GM12873 (cell line): Measurements from ENCODE around the gene PTPRC.

Experiments
- TF ChIP-seq, protein P1 (sequence below): IDR thresholded peaks from 2 replicates; pipeline ENCODE4 v1.5.1; 2012; ENCODE audit warnings: low read depth, mild to moderate bottlenecking, moderate library complexity, low read length, control low read depth; ENCODE audit not compliant: insufficient read depth; ENCODE audit errors: missing control alignments

The PTPRC gene

DNA sequence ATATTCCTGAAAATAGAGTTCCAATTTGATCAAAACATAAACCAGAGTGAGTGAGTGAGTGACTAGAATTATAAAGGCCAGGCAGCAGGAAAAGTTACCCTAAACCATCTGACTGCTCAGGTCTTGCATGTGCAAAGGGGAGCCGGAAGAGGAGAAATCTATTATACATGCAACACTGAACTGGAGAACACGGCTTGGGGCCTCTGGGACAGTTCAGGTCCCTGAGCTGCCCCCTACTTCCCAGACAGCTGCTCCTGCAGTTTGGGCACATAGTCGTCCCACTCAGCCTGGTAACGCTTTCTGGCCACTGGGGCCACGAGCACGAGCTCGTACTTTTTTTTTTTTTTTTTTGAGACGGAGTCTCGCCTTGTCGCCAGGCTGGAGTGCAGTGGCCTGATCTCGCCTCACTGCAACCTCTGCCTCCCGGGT, 40.1 kb downstream of the PTPRC start:
- TF ChIP-seq, protein P1, sequence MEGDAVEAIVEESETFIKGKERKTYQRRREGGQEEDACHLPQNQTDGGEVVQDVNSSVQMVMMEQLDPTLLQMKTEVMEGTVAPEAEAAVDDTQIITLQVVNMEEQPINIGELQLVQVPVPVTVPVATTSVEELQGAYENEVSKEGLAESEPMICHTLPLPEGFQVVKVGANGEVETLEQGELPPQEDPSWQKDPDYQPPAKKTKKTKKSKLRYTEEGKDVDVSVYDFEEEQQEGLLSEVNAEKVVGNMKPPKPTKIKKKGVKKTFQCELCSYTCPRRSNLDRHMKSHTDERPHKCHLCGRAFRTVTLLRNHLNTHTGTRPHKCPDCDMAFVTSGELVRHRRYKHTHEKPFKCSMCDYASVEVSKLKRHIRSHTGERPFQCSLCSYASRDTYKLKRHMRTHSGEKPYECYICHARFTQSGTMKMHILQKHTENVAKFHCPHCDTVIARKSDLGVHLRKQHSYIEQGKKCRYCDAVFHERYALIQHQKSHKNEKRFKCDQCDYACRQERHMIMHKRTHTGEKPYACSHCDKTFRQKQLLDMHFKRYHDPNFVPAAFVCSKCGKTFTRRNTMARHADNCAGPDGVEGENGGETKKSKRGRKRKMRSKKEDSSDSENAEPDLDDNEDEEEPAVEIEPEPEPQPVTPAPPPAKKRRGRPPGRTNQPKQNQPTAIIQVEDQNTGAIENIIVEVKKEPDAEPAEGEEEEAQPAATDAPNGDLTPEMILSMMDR, result no peak

DNA sequence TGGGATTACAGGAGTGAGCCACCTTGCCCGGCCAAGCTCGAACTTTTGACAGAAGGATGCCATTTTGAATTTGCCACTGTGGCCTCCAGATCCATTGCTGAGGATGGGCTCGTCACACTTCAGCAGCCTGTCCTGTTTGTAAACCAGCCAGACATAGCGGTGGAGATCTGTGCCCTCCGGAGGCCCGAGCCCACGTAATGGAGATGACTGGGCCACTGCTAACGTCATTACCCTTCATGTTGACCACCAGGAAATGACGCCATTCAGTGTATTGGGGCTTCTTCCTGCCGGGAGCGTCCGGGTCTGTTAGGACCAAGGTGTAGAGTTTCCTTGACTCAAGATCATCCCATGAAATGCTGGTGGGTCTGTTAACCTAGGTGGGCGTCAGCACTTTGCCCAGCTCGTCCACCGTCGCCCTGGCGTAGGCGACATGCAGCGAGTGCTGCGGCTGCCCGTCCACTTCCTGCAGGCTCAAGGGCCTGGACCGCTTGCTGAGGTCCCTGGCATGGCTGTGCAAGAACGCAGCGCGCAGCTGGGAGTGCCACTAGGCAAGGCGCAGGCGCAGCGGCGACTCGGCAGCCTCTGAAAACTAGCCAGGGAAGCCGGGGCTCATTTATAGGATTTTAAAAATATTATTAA, 40.8 kb downstream of the PTPRC start:
- TF ChIP-seq, protein P1, result no peak

DNA sequence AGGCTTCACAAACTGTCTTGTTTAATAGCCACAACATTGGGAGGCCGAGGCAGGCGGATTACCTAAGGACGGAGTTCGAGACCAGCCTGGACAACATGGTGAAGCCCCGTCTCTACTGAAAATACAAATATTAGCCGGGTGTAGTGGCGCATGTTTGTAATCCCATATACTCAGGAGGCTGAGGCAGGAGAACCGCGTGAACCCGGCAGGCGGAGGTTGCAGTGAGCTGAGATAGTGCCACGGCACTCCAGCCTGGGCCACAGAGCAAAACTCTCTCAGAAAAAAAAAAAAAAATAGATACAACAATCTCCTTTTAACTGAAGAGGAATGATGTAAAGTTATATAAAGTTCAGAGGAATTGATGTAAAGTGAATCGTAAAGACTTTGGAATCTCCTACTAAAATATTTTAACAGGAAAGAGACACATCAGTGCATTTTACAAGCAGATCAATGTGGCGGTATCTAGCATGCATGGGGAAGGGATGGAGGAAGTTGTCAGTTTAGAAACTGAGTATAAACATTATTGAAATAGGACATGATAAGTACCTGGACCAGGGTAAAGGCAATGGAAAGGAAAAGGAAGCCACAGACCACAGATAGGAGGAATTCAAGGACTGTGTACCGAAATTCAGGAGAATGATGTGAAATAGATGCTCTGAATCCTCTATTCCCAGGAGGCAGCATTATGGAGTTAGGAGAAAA, 41.5 kb downstream of the PTPRC start:
- TF ChIP-seq, protein P1, result no peak

DNA sequence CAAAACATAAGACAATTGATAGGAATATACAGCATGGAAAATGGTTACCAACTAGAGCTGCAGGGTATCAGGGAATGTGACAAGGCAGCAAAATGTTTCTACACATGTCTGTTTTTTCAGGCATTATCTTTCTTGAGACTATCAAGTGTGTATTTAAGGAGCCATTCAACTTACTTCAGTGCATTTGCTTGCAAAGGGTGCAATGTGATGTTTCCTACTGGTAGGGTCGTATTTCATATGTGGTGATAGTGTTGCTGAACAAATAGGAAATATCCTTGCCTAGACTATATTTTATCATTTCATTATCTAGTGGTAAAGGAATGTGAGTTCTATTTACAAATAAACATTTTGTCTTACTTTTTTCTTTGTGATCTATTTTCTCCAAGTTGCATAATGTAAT, 42.4 kb downstream of the PTPRC start:
- TF ChIP-seq, protein P1, result no peak

DNA sequence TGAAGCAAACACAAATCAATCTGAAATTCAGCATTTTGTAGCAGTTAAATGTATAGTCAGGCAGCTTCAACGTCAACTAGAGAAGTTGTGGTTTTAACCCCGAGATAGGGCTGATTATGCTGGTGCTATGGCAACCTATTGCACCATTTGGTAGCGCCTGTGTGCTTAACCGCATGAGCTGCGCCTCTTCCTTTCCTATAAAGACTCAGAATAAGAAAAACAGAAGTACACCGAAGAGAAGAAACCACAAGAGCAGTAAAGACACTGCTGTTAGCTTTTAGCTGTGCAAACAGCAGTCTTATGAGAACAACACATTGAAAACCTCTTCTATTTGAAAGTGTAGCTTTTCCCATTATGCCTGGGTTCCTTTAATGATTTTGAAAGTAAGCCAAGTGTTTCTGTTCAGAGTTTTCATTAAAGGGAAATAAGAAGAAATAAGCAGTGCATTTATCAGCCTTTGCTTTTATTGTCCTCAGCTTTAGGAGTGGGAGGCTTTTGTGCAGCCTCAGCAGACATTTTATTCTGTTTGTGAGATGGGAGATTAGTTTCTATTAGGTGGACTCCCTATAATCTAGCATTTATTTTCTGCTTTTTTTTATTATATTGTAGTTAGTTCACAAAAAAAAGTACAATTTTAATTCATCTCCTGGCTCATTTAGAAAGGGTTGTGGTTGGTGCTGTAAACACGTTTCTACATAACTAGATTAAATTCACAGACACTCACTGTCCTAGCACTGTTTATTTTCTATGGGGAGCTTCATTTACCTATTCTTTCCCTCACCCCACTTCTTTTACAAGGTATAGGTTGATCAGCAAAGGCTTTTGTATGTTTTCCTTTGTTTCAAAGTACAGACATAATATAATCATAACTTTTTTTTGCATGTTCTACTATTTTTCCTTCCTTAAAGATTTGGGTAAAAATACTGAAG, 43.3 kb downstream of the PTPRC start:
- TF ChIP-seq, protein P1, result no peak

DNA sequence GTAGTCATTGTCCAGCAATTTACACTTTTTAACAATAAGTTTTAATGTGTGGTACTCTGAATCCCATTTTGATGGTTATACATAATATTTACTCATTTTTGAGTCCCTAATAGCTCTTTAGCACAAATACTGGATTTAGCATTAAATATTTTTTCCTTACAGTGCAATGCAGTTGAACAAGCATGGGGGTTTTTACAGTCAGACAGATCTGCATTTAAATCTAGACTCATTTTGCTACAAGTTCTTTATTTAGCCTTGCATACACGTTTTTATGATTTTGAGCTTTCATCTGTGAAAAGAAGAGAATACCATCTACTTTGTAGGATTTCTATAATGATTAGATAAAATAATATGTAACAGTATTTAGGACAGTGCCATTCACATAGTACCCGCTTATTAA, 44.0 kb downstream of the PTPRC start:
- TF ChIP-seq, protein P1, result no peak

DNA sequence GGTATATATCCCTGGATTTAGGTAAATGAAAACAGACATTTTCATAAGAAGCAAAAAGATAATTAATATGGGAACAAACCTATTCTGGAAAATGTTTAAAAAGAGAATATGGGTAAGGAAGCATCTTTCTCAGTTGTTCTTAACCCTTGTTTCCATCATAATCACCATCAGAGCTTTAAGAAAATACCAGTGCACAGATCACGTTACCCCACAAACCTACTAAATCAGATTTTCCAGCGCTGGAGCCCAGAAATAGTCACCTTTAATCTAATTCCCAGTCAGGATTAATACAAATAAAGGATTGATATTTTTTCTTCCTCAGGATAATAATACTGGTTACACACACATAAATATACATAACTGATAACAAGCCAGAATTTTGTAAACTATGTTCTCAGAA, 44.6 kb downstream of the PTPRC start:
- TF ChIP-seq, protein P1, result no peak
